IPS DF 4.7 (cell line): ENCODE measurements around the gene CST7.
"Not testable (repeated sequence)": the region's sequence is repeated elsewhere in the genome, so short reads cannot be mapped to it uniquely, and the experiment has no call there.

Experiments used
- DNase-seq: peaks from one replicate; pipeline ENCODE4 v3.0.0-alpha.2; 2013; ENCODE audit warnings: low spot score; ENCODE audit errors: extremely low read depth

CST7 gene

GRCh38 chr20:25000268-25000801 is 51.3 kb downstream of the CST7 start:
- DNase-seq = no peak

DNA sequence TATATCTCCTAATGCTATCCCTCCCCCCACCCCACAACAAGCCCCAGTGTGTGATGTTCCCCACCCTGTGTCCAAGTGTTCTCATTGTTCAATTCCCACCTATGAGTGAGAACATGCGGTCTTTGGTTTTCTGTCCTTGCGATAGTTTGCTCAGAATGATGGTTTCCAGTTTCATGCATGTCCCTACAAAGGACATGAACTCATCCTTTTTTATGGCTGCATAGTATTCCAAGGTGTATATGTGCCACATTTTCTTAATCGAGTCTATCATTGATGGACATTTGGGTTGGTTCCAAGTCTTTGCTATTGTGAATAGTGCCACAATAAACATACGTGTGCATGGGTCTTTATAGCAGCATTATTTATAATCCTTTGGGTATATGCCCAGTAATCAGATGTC is 52.3 kb downstream of the CST7 start:
- not testable (repeated sequence) for DNase-seq

DNA sequence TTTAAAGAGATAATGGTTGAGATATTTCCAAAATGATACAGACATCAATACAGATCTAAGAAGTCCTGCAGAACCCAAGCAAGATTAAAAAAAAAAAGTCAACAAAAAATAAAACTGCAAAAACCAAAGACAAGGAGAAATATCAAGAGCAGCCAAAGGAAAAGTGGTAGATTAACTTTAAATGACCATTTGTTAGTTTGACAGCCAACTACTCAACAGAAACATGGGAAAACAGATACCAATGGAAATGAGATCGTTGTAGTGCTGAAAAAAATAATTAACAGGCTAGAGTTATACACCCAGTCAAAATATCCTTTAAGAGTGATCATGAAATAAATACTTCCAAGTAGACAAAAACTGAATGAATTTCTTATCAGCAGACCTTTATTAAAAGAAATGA is 53.9 kb downstream of the CST7 start:
- no peak for DNase-seq

GRCh38 chr20:25005220-25005619 is 56.2 kb downstream of the CST7 start:
- DNase-seq = no peak

DNA sequence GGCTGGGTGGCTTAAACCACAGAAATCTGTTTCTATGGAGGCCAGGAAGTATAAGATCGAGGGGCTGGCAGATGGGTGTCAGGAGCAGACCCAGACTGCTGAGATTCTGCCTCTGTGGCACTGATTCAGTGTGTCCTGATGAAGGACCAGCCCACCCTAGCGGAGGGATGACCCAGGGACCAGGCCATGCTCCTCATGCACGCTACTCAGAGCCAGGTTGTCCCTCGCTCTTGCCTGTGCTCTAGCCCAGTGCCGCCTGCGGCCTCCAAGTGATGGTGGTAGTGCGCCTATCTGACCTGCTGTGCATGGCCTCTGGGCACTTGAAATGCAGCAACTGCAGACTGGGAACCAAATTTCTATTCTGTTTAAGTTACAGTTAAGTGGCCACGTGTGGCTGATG is 56.6 kb downstream of the CST7 start:
- DNase-seq = no peak

DNA sequence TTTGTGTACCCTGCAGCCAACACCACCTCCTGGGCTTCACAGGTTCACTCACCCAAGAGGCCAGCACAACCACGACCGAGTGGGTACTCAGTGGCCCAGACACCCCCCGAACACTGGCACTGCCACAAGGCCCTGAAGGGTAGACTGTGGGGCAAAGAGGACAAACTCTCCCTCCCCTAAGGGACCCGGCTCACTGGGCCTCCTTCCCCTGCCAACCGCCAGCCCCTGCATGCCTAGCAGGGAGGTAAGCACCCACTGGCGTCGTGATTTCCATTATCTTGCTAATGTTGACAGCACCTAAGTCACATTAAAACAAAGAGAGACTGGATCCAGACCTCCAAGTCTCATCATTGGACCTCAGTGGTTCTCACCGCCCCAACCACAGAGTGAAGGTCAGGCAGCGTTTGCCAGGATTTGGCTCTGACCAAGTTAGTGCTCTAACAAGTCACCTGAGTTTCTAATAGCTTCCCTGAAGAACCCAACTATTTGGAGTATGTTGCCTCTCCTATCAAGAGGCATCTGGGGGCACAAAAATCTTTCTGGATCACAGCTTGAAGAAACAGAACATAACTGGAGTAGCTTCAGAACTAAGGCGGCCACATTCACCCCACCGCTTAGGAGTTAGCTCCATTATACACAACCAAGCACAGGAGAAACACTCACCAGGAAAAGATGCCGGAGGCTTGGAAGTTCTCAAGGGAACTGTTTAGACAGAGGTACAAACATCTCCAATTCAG is 57.5 kb downstream of the CST7 start:
- no peak for DNase-seq

- DNase-seq = no peak
Measured at GRCh38 chr20:25007491-25008305, 58.6 kb downstream of the CST7 start.

DNA sequence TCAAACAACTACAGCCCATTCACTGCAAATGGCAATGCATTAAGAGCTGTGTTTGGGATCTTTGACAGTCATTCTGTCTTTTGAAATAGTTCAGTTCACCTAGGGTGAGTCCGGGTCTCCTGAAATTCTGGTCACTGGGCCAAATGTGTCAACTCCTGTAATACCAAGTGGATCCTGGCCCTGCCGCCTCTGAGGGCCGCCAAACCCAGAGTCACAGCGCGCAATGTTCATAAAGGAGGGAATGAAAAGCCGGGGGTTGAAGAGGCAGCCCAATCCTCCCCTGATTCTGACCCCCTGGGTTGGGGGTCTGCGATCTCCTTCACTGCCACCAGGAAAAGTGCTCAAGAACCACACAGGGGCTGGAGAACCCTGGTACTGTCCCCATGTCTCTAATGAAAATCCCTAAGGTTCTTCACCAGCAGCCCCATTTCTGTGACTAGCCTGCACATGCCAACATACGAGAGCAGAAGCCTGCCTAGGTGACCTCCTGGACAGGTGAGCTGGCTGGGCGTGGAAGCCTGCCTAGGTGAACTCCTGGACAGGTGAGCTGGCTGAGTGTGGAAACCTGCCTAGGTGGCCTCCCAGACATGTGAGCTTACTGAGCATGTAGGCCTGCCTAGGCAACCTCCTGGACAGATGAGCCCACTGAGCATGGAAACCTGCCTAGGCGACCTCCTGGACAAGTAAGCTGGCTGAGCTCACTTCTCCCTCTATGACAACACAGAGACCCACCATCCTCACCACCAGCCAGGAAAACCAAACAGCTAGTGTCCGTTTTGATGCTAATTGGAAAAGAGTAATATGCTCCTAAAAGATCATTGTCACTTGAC is 59.5 kb downstream of the CST7 start:
- no peak for DNase-seq
